PC-3 (cell line): ENCODE data around the gene TIGD6. TPM values are rescaled to one million over a fixed set of nuclear protein-coding genes. Genes with fewer than 3 reads are reported as not detected.

ENCODE experiments used
- ATAC-seq: fragments of 200-7000 bp; cut with Tn5 transposase; 2 replicates; pipeline ENCODE4 v1.9.1; 2020; ENCODE audit warnings: mild to moderate bottlenecking, moderate library complexity
- BruUV-seq: library from RNA; stranded (reverse); fragments of 400-500 nt; replicated peaks from 2 replicates; lab custom pipeline; 2021; lab: Mats Ljungman, UMichigan
- CTCF ChIA-PET: fragments of 300-600 bp; sonication (Branson Sonifier 250); formaldehyde crosslinking; loops from one replicate; lab custom pipeline; 2022; ENCODE audit warnings: antibody characterized with exemption; lab: Charles Lee
- POLR2A ChIA-PET: fragments of 300-600 bp; sonication (Branson Sonifier 250); formaldehyde crosslinking; loops from one replicate; lab custom pipeline; 2022; ENCODE audit warnings: antibody characterized with exemption; ENCODE audit not compliant: unreplicated experiment; lab: Charles Lee
- DNase-seq: peaks from one replicate; pipeline ENCODE4 v3.0.0-alpha.2; 2015
- H2AFZ ChIP-seq: fragments of 300-600 bp; sonication (generic); 2 replicates; pipeline ENCODE4 v1.6.0; 2016; ENCODE audit warnings: antibody characterized with exemption, low read length
- H3F3A ChIP-seq: fragments of 300-600 bp; sonication (generic); one replicate; pipeline ENCODE4 v1.6.0; 2017; ENCODE audit warnings: antibody characterized with exemption, low read length, control low read depth, mild to moderate bottlenecking; ENCODE audit not compliant: unreplicated experiment
- H3K27ac ChIP-seq: fragments of 300-600 bp; sonication (generic); 2 replicates; pipeline ENCODE4 v1.5.1; 2016; ENCODE audit warnings: mild to moderate bottlenecking, low read length
- H3K27me3 ChIP-seq: fragments of 300-600 bp; sonication (generic); 2 replicates; pipeline ENCODE4 v1.6.1; 2016; ENCODE audit warnings: low read length, mixed read lengths
- H3K36me3 ChIP-seq: fragments of 300-600 bp; sonication (generic); 2 replicates; pipeline ENCODE4 v1.6.1; 2016; ENCODE audit warnings: low read depth, mixed run types, low read length, mixed read lengths
- H3K4me1 ChIP-seq: fragments of 300-600 bp; sonication (generic); 2 replicates; pipeline ENCODE4 v1.5.1; 2016; ENCODE audit warnings: low read length; ENCODE audit not compliant: insufficient read depth
- H3K4me2 ChIP-seq: fragments of 300-600 bp; sonication (generic); 2 replicates; pipeline ENCODE4 v1.6.0; 2016; ENCODE audit warnings: low read length
- H3K4me3 ChIP-seq: fragments of 300-600 bp; sonication (generic); 2 replicates; pipeline ENCODE4 v1.5.1; 2016; ENCODE audit warnings: mild to moderate bottlenecking, low read length, mixed read lengths
- H3K79me2 ChIP-seq: fragments of 300-600 bp; sonication (generic); 2 replicates; pipeline ENCODE4 v1.6.1; 2017; ENCODE audit warnings: low read length, mixed read lengths
- H3K9ac ChIP-seq: fragments of 300-600 bp; sonication (generic); 2 replicates; pipeline ENCODE4 v1.6.0; 2016; ENCODE audit warnings: mild to moderate bottlenecking, low read length
- H3K9me2 ChIP-seq: fragments of 300-600 bp; sonication (generic); replicated peaks from 2 replicates; pipeline ENCODE4 v1.6.1; 2016; ENCODE audit warnings: mixed run types, low read length, mixed read lengths
- H3K9me3 ChIP-seq: fragments of 300-600 bp; sonication (generic); 2 replicates; pipeline ENCODE4 v1.6.1; 2016; ENCODE audit warnings: low read length, mixed read lengths
- H4K20me1 ChIP-seq: fragments of 300-600 bp; sonication (generic); 2 replicates; pipeline ENCODE4 v1.6.1; 2016; ENCODE audit warnings: low read length, mixed read lengths
- CTCF ChIP-seq: fragments of 300-600 bp; sonication (generic); conservative IDR thresholded peaks from 2 replicates; pipeline ENCODE4 v1.5.1; 2017; ENCODE audit warnings: antibody characterized with exemption, low read depth, mild to moderate bottlenecking, low read length
- EZH2 ChIP-seq: fragments of 300-600 bp; sonication (generic); IDR thresholded peaks from one replicate; pipeline ENCODE4 v1.6.1; 2017; ENCODE audit warnings: antibody characterized with exemption, mild to moderate bottlenecking, low read length; ENCODE audit not compliant: unreplicated experiment
- EZH2phosphoT487 ChIP-seq: fragments of 300-600 bp; sonication (generic); IDR thresholded peaks from 2 replicates; pipeline ENCODE4 v1.6.1; 2018; ENCODE audit warnings: mild to moderate bottlenecking, antibody characterized with exemption, low read length, borderline replicate concordance
- intact Hi-C: fragments of 100-400 bp; cut with micrococcal nuclease; formaldehyde crosslinking; loops from 2 replicates; pipeline ENCODE4 v1.9.0; 2023
- total RNA-seq: library from RNA; depleted of rRNA; stranded (reverse); fragments of >200 nt; gene quantifications from 2 replicates; pipeline ENCODE4 v1.2.3, GENCODE V29; 2014

TIGD6 gene
- total RNA-seq, 1 experiment from 2014 or later: 3.8 TPM

- Histone ChIP-seq H3K9ac (no peak overlapping the region), H3K4me3 (no peak overlapping the region), H3K4me1 (peaks cover 13% of the 10 kb centered on the region), H2AFZ (no peak overlapping the region), H3K79me2 (no peaks in the 10 kb centered on the region), H3K27ac (no peak overlapping the region), H3K4me2 (no peak overlapping the region), H3K27me3 (no peaks in the 10 kb centered on the region), H3K9me3 (no peaks in the 10 kb centered on the region), H4K20me1 (no peaks in the 10 kb centered on the region), H3K36me3 (no peaks in the 10 kb centered on the region), H3K9me2 (no peaks in the 10 kb centered on the region), H3F3A (no peaks in the 10 kb centered on the region)
- no TSS peak for BruUV-seq
- intact Hi-C loops: no loop called here
- no peak for ATAC-seq
- TF ChIP-seq EZH2phosphoT487 (no peak), CTCF (no peak), EZH2 (no peak)
- ChIA-PET CTCF (interaction anchor here (0.5 to 0.6 kb wide), 2 partner anchors 115 to 297 kb away, joined by 3 read pairs; no protein-coding TSS in a partner anchor), POLR2A (no interaction called here)
- no peak for DNase-seq
Measured at GRCh38 chr5:149953436-149954121, 46.9 kb downstream of the TIGD6 start.

- POLR2A ChIA-PET: no interaction called here
- Histone ChIP-seq H3K4me2 (no peak overlapping the region), H3K9me2 (no peaks in the 10 kb centered on the region), H3K4me1 (0 out of 2 replicates have a peak, but pooled peaks cover under 1% of the 10 kb centered on the region), H3K9ac (no peak overlapping the region), H4K20me1 (no peaks in the 10 kb centered on the region), H3K9me3 (no peaks in the 10 kb centered on the region), H3K79me2 (no peaks in the 10 kb centered on the region), H3K4me3 (no peak overlapping the region), H3K36me3 (no peaks in the 10 kb centered on the region), H3F3A (no peaks in the 10 kb centered on the region), H3K27me3 (no peaks in the 10 kb centered on the region), H3K27ac (no peak overlapping the region), H2AFZ (no peak overlapping the region)
- BruUV-seq: no TSS peak
- 0 out of 2 replicates have a peak, but pooled peaks have one; percentile 24 for ATAC-seq
- no peak for DNase-seq
- intact Hi-C loops: no loop called here
- CTCF ChIA-PET: interaction anchor here (1.7 to 1.8 kb wide), 2 partner anchors 18 to 117 kb away, joined by 4 to 5 read pairs; no protein-coding TSS in a partner anchor
- TF ChIP-seq EZH2 (no peak), CTCF (peak; percentile 20; the same call in 1 of the 2 replicates)
Measured at GRCh38 chr5:149951138-149951749, 49.2 kb downstream of the TIGD6 start.

- ChIA-PET POLR2A (no interaction called here), CTCF (no interaction called here)
- no peaks in the 10 kb centered on the region for H3K9me2 ChIP-seq
- no peaks in the 10 kb centered on the region for H3K9me3 ChIP-seq
- TF ChIP-seq EZH2phosphoT487: no peak
- no peak for TF ChIP-seq EZH2
- TF ChIP-seq CTCF: no peak
- no peak overlapping the region for H3K4me3 ChIP-seq
- no peaks in the 10 kb centered on the region for H4K20me1 ChIP-seq
- intact Hi-C loops: no loop called here
- no peak overlapping the region for H3K27ac ChIP-seq
- H3K79me2 ChIP-seq: no peaks in the 10 kb centered on the region
- no peak overlapping the region for H3K4me2 ChIP-seq
- no peaks in the 10 kb centered on the region for H3K36me3 ChIP-seq
- no TSS peak for BruUV-seq
- H3K9ac ChIP-seq: no peak overlapping the region
- H3F3A ChIP-seq: no peaks in the 10 kb centered on the region
- DNase-seq (no peak), ATAC-seq (no peak)
- no peaks in the 10 kb centered on the region for H3K27me3 ChIP-seq
- no peak overlapping the region for H2AFZ ChIP-seq
- no peaks in the 10 kb centered on the region for H3K4me1 ChIP-seq
Measured at GRCh38 chr5:149948993-149949392, 51.5 kb downstream of the TIGD6 start.
